ENCODE measurements around the gene BPIFA1. TPM values are rescaled to one million over a fixed set of nuclear protein-coding genes. Genes with fewer than 3 reads are reported as not detected.
A peak's percentile ranks its signal among the peaks of the same experiment; 100 is the strongest.

BPIFA1 gene
- total RNA-seq, 1 donor from 2014 or later: not detected

DNA sequence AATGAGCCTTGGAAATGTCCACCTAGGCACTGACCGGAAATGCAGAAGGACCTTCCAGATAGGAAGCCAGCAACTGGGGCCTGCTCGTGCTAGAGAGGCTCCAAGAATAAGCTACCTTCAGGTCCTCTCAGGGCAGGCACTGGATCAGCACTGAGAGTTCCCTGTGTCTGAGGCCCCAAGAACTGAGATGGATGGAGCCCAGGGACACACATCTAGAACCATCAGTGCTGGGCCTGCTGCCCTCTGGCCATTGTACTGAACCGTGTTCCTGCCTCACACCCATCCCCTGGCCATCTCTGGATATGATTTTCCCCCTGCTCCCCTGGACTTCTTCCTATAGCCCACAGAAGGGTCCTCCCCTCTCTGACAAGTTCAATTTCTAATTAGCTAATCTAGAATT is 10.3 kb downstream of the BPIFA1 start:
- Mint-ChIP-seq H3K9me3 (ENCODE audit: unreplicated experiment) (peaks cover 15% of the 10 kb centered on the region), H3K27me3 (ENCODE audit: unreplicated experiment) (peaks cover 28% of the 10 kb centered on the region), H3K36me3 (ENCODE audit: unreplicated experiment) (peaks cover 9% of the 10 kb centered on the region), H3K27ac (ENCODE audit: unreplicated experiment) (no peak overlapping the region), H3K4me1 (ENCODE audit: low read depth, unreplicated experiment) (peaks cover 48% of the 10 kb centered on the region), H3K4me3 (ENCODE audit: unreplicated experiment) (no peak overlapping the region)
- TF ChIP-seq CTCF (IDR thresholded peaks at IDR 0.05; ENCODE audit: partially characterized antibody, unreplicated experiment): no peak
- DNase-seq: no peak

- Mint-ChIP-seq H3K36me3 (ENCODE audit: unreplicated experiment) (peaks cover 12% of the 10 kb centered on the region), H3K4me1 (ENCODE audit: low read depth, unreplicated experiment) (peaks cover 48% of the 10 kb centered on the region), H3K4me3 (ENCODE audit: unreplicated experiment) (peak overlapping the region; percentile 30), H3K27ac (ENCODE audit: unreplicated experiment) (peak overlapping the region; percentile 96), H3K9me3 (ENCODE audit: unreplicated experiment) (peaks cover 9% of the 10 kb centered on the region), H3K27me3 (ENCODE audit: unreplicated experiment) (peaks cover 25% of the 10 kb centered on the region)
- DNase-seq: peak; percentile 62
- TF ChIP-seq CTCF (IDR thresholded peaks at IDR 0.05; ENCODE audit: partially characterized antibody, unreplicated experiment): no peak
These were observed 13.7 kb downstream of the BPIFA1 start for GRCh38 chr20:33249456-33249855.

DNA sequence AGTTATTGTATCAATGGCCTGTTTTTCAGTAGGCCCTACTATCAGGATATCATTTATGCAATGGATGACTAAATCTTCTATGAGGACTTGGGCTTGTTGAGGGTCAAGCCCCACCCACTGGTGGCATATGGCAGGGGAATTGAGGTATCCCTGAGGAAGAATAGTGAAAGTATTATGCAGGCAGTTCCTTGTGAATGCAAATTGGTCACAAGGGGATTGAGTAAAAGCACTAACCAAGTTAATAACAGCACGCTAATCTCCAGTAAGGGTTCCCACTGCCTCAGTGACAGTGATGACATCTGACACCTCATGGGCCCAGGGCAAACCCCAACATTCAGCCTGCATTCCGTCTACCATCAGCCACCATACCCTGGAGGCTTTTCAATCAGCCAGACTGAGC is 14.9 kb downstream of the BPIFA1 start:
- H3K4me3 Mint-ChIP-seq (ENCODE audit: unreplicated experiment): peak overlapping the region; percentile 15
- peaks cover 48% of the 10 kb centered on the region for H3K4me1 Mint-ChIP-seq (ENCODE audit: low read depth, unreplicated experiment)
- peak overlapping the region; percentile 96 for H3K27ac Mint-ChIP-seq (ENCODE audit: unreplicated experiment)
- H3K9me3 Mint-ChIP-seq (ENCODE audit: unreplicated experiment): peaks cover 9% of the 10 kb centered on the region
- peaks cover 22% of the 10 kb centered on the region for H3K27me3 Mint-ChIP-seq (ENCODE audit: unreplicated experiment)
- DNase-seq: peak; percentile 49
- TF ChIP-seq CTCF (IDR thresholded peaks at IDR 0.05; ENCODE audit: partially characterized antibody, unreplicated experiment): no peak
- peaks cover 14% of the 10 kb centered on the region for H3K36me3 Mint-ChIP-seq (ENCODE audit: unreplicated experiment)

- DNase-seq: no peak
- no peak for TF ChIP-seq CTCF (IDR thresholded peaks at IDR 0.05; ENCODE audit: partially characterized antibody, unreplicated experiment)
- peaks cover 18% of the 10 kb centered on the region for H3K27me3 Mint-ChIP-seq (ENCODE audit: unreplicated experiment)
- peaks cover 50% of the 10 kb centered on the region for H3K4me1 Mint-ChIP-seq (ENCODE audit: low read depth, unreplicated experiment)
- peak overlapping the region; percentile 3 for H3K4me3 Mint-ChIP-seq (ENCODE audit: unreplicated experiment)
- peaks cover 14% of the 10 kb centered on the region for H3K36me3 Mint-ChIP-seq (ENCODE audit: unreplicated experiment)
- peaks cover 9% of the 10 kb centered on the region for H3K9me3 Mint-ChIP-seq (ENCODE audit: unreplicated experiment)
- peak overlapping the region; percentile 13 for H3K27ac Mint-ChIP-seq (ENCODE audit: unreplicated experiment)
These were observed 15.7 kb downstream of the BPIFA1 start for GRCh38 chr20:33251496-33251895.

DNA sequence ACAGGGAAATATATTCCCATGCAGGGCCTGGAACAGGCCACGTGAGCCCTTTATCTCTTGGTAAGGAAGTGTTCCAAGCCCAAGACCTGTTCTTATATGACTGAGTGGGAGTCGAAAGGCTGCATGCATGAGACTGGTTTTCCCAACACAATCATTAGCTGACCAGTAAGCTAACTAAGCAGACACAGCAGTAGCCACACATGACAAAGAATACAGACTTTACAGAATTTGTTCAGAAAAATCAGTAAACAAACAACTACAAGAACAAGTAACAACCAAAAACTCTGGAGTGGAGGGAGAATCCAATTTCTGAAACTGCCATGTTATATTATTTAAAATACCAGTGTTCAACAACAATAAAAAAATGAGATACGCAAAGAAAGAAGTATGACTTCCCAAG is 16.7 kb downstream of the BPIFA1 start:
- Mint-ChIP-seq H3K9me3 (ENCODE audit: unreplicated experiment) (peaks cover 9% of the 10 kb centered on the region), H3K27me3 (ENCODE audit: unreplicated experiment) (peaks cover 18% of the 10 kb centered on the region), H3K27ac (ENCODE audit: unreplicated experiment) (no peak overlapping the region), H3K4me3 (ENCODE audit: unreplicated experiment) (no peak overlapping the region), H3K4me1 (ENCODE audit: low read depth, unreplicated experiment) (peaks cover 48% of the 10 kb centered on the region), H3K36me3 (ENCODE audit: unreplicated experiment) (peaks cover 14% of the 10 kb centered on the region)
- no peak for DNase-seq
- TF ChIP-seq CTCF (IDR thresholded peaks at IDR 0.05; ENCODE audit: partially characterized antibody, unreplicated experiment): no peak

Measured in glutamatergic neuron (in vitro differentiated cells).